Measurements from ENCODE around the gene PRR23C. TPM values are rescaled to one million over a fixed set of nuclear protein-coding genes. Genes with fewer than 3 reads are reported as not detected.

Gene PRR23C
- not detected in 2 replicates for total RNA-seq

GRCh38 chr3:139044366-139045210 is at the start of gene PRR23C:
PRR23C (minus strand) TSS chr3:139044892; CDS start chr3:139044620, 272 bp downstream.

GRCh38 chr3:139020868-139021234 is 23.8 kb downstream of the PRR23C start, which contains the start of gene PRR23B:
PRR23B (minus strand) TSS chr3:139020926; CDS start chr3:139020661, 265 bp downstream.

GRCh38 chr3:139006051-139006716 is 38.5 kb downstream of the PRR23C start, which contains the start of gene PRR23A:
PRR23A (minus strand) TSS chr3:139006268; CDS start chr3:139006268, 0 bp downstream.

Other genes starting within 250 kb of the PRR23C start
- 16.5 and 20.1 TPM in 2 replicates for gene PIK3CB, start 210.0 kb downstream of the PRR23C start, total RNA-seq
- gene FOXL2, start 97.8 kb downstream of the PRR23C start, total RNA-seq, result 0.10 TPM in 1 of 2 replicates, not detected in the other
- gene FOXL2NB, start 97.7 kb downstream of the PRR23C start, total RNA-seq, result 0.03 TPM in 1 of 2 replicates, not detected in the other
- gene PRR23A, start 38.6 kb downstream of the PRR23C start, total RNA-seq, result not detected in 2 replicates
- not detected in 2 replicates for gene PRR23B, start 24.0 kb downstream of the PRR23C start, total RNA-seq